HuH-7.5 (cell line): Measurements from ENCODE around the gene IGF2BP3.

Experiments
- DNase-seq: peaks from one replicate; pipeline ENCODE4 v3.0.0; 2011; ENCODE audit warnings: low spot score

IGF2BP3 gene

DNA sequence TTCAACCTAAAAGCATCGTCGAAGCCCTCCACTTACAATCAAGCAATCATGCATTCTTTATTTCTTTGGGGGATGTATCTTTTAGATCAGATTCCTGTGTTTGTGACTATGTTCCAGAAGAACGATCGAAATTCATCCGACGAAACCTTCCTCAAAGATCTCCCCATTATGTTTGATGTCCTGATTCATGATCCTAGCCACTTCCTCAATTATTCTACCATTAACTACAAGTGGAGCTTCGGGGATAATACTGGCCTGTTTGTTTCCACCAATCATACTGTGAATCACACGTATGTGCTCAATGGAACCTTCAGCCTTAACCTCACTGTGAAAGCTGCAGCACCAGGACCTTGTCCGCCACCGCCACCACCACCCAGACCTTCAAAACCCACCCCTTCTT lies 209.9 kb downstream of the IGF2BP3 start:
- no peak for DNase-seq
